ENCODE data around the gene PROM1. TPM values are rescaled to one million over a fixed set of nuclear protein-coding genes. Genes with fewer than 3 reads are reported as not detected.

The PROM1 gene
- total RNA-seq, 1 donor from 2014 or later: 65.3 TPM

DNA sequence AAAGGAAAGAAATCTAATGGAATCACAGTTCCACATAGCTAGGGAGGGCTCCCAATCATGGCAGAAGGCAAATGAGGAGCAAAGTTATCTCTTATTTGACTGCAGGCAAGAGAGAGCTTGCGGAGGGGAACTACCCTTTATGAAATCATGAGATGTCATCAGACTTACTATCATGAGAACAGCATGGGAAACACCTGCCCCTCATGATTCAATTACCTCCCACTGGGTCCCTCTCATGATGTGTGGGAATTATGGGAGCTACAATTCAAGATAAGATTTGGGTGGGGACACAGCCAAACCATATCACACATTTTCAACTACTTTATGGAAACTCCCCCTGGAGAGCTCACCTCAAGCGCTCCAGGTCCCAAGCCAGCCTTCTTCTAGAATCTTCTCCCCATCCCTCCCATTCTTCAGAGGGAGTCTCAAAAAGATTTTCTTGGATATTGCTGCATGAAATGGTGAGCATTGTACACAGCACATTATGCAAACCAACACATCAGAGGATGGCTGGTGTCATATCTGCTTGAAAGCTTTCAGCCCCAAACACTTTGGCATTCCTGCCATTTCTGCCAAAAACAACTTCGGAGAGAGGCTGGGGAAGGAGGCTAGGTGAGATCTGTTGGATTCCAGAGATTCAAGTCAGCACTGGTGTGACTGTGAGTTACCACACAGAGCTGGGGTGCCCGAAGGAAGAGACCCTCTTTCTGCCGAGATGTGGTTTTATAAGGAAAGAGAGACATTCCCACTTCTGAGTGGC, 152.2 kb downstream of the PROM1 start:
- Mint-ChIP-seq H3K27ac (ENCODE audit: unreplicated experiment) (no peak overlapping the region), H3K27me3 (ENCODE audit: low read depth) (no peaks in the 10 kb centered on the region), H3K4me3 (no peak overlapping the region), H3K36me3 (ENCODE audit: low read depth) (no peaks in the 10 kb centered on the region), H3K9me3 (peaks cover 5% of the 10 kb centered on the region), H3K4me1 (no peaks in the 10 kb centered on the region)
- no peak for DNase-seq (ENCODE audit: low read depth, low spot score)
- TF ChIP-seq, protein P1, sequence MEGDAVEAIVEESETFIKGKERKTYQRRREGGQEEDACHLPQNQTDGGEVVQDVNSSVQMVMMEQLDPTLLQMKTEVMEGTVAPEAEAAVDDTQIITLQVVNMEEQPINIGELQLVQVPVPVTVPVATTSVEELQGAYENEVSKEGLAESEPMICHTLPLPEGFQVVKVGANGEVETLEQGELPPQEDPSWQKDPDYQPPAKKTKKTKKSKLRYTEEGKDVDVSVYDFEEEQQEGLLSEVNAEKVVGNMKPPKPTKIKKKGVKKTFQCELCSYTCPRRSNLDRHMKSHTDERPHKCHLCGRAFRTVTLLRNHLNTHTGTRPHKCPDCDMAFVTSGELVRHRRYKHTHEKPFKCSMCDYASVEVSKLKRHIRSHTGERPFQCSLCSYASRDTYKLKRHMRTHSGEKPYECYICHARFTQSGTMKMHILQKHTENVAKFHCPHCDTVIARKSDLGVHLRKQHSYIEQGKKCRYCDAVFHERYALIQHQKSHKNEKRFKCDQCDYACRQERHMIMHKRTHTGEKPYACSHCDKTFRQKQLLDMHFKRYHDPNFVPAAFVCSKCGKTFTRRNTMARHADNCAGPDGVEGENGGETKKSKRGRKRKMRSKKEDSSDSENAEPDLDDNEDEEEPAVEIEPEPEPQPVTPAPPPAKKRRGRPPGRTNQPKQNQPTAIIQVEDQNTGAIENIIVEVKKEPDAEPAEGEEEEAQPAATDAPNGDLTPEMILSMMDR (conservative IDR thresholded peaks at IDR 0.05): no peak

DNA sequence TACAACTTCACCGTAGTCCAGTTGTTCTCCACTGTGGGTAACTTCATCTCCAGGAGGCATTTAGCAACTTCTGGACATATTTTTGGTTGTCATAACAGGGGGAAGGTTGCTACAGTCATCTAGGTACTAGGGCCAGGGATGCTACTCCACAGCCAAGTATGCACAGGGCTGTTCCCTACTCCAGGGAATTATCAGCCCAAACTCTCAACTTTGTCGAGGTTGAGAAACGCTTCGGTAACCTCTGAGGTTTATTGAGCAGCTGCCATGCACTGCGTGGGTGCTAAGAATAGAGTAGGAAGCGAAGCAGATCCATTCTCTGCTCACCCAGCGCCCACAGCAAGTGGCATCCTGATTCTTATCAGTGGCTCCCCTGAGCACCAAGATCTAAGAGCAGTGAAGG, 153.5 kb downstream of the PROM1 start:
- TF ChIP-seq, protein P1 (conservative IDR thresholded peaks at IDR 0.05): no peak
- no peaks in the 10 kb centered on the region for H3K36me3 Mint-ChIP-seq (ENCODE audit: low read depth)
- no peak overlapping the region for H3K27ac Mint-ChIP-seq (ENCODE audit: unreplicated experiment)

DNA sequence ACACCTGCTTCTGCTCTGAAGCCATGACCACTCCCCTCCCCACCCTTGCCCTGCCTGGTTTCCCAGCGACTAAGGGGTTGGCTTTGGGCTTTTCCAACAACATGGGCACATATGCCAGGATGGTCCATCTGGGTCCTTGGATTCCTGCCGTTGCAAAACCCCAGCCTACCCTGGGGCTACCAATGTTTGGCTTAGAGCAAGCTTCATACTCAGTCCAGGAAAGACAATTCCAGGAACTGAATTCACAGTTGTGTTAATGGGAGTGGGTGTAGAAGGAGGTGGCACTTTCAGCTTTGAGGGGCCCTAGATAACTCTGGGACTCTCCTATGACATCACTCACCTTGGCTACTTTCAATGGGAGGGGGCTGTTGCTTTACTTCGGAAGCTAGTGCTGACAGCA, 154.3 kb downstream of the PROM1 start:
- DNase-seq (ENCODE audit: low read depth, low spot score): no peak
- Mint-ChIP-seq H3K4me1 (no peaks in the 10 kb centered on the region), H3K9me3 (peaks cover 5% of the 10 kb centered on the region), H3K27ac (ENCODE audit: unreplicated experiment) (no peak overlapping the region), H3K36me3 (ENCODE audit: low read depth) (no peaks in the 10 kb centered on the region), H3K4me3 (no peak overlapping the region), H3K27me3 (ENCODE audit: low read depth) (no peaks in the 10 kb centered on the region)
- TF ChIP-seq, protein P1 (conservative IDR thresholded peaks at IDR 0.05): no peak

More for the DNA sequence above, 153.5 kb downstream of the PROM1 start:
- H3K27me3 Mint-ChIP-seq (ENCODE audit: low read depth): no peaks in the 10 kb centered on the region
- H3K4me3 Mint-ChIP-seq: no peak overlapping the region
- H3K4me1 Mint-ChIP-seq: no peaks in the 10 kb centered on the region
- no peak for DNase-seq (ENCODE audit: low read depth, low spot score)
- peaks cover 5% of the 10 kb centered on the region for H3K9me3 Mint-ChIP-seq

DNA sequence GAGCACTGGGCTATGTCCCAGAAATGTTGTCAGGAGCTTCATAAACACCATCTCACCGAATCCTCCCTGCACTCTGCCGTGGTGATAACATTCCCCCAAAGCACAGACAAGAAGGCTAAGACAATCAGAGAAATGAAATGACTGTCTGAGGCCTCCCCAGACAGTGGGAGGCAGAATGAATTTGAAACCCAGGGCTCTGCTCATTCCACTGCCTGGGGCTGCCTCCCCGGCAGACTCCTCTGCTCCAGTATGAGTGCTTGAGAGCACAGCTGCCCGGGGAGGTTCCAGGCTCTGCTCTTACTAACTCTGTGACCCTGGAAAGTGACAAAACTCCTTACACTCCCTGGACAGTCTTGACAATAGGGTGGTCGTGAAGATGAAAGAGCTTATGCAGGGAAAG, 154.9 kb downstream of the PROM1 start:
- Mint-ChIP-seq H3K9me3 (peaks cover 5% of the 10 kb centered on the region), H3K36me3 (ENCODE audit: low read depth) (no peaks in the 10 kb centered on the region), H3K4me3 (no peak overlapping the region), H3K27me3 (ENCODE audit: low read depth) (peaks cover 3% of the 10 kb centered on the region), H3K27ac (ENCODE audit: unreplicated experiment) (no peak overlapping the region), H3K4me1 (no peaks in the 10 kb centered on the region)
- DNase-seq (ENCODE audit: low read depth, low spot score): no peak
- TF ChIP-seq, protein P1 (conservative IDR thresholded peaks at IDR 0.05): no peak

DNA sequence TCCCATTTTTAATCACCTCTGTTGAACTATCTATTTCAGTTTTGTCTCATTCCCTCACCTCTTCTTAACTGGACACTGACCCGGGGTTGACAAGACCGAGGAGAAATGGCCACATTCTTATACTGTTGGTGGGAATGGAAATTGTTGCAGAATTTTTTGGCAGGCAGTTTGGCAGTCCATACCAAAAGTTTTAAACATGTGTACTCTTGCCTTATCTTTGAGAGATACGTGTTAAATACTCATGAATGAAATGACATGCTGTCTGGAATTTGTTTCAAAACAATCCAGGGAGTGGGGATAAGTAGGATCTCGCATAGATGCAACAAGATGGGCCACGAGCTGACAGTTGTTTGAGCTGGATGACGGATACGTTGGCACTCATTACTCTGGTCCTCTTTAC, 157.3 kb downstream of the PROM1 start:
- no peak overlapping the region for H3K4me3 Mint-ChIP-seq
- no peaks in the 10 kb centered on the region for H3K36me3 Mint-ChIP-seq (ENCODE audit: low read depth)
- no peak for DNase-seq (ENCODE audit: low read depth, low spot score)
- H3K9me3 Mint-ChIP-seq: no peaks in the 10 kb centered on the region
- H3K27me3 Mint-ChIP-seq (ENCODE audit: low read depth): peaks cover 9% of the 10 kb centered on the region
- H3K4me1 Mint-ChIP-seq: no peaks in the 10 kb centered on the region
- H3K27ac Mint-ChIP-seq (ENCODE audit: unreplicated experiment): no peak overlapping the region
- TF ChIP-seq, protein P1 (conservative IDR thresholded peaks at IDR 0.05): no peak

Data from neural crest cell (in vitro differentiated cells).